GM23338 (cell line): ENCODE measurements around the gene PICALM.

ENCODE experiments used
- CREB1 ChIP-seq: fragments of 250-450 bp; sonication (Bioruptor Pico); IDR thresholded peaks from 2 replicates; pipeline ENCODE4 v1.5.0; 2020; ENCODE audit warnings: low read depth, mild to moderate bottlenecking, moderate library complexity
- CTCF ChIP-seq, 2 experiments: fragments of 200-600 bp in 1 of 2; sonication (generic) in 1 of 2; conservative IDR thresholded peaks; 2 replicates each; pipeline versions ENCODE4 v1.5.1 to v1.6.1; 2016 to 2017; ENCODE audit warnings: antibody characterized with exemption in 2 of 2, low read depth in 2 of 2, mild to moderate bottlenecking in 2 of 2, moderate library complexity in 1 of 2
- ETS1 ChIP-seq: IDR thresholded peaks from 2 replicates; pipeline ENCODE4 v1.6.1; 2016; ENCODE audit warnings: antibody characterized with exemption
- EZH2 ChIP-seq: fragments of 200-600 bp; sonication (generic); IDR thresholded peaks from one replicate; pipeline ENCODE4 v1.8.0; 2017; ENCODE audit warnings: antibody characterized with exemption, mild to moderate bottlenecking, low read depth; ENCODE audit not compliant: unreplicated experiment
- EZH2phosphoT487 ChIP-seq: fragments of 200-600 bp; sonication (generic); IDR thresholded peaks from one replicate; pipeline ENCODE4 v1.8.1; 2018; ENCODE audit warnings: antibody characterized with exemption; ENCODE audit not compliant: unreplicated experiment
- POLR2AphosphoS5 ChIP-seq: IDR thresholded peaks from 2 replicates; pipeline ENCODE4 v1.6.1; 2016; ENCODE audit warnings: antibody characterized with exemption, low read depth
- REST ChIP-seq: IDR thresholded peaks from one replicate; pipeline ENCODE4 v1.6.1; 2018; ENCODE audit warnings: antibody characterized with exemption; ENCODE audit not compliant: unreplicated experiment
- ZNF331 ChIP-seq: fragments of 250-450 bp; sonication (Bioruptor Pico); IDR thresholded peaks from 2 replicates; pipeline ENCODE4 v1.5.0; 2020; ENCODE audit warnings: low read depth, mild to moderate bottlenecking, moderate library complexity

- TF ChIP-seq CTCF (conservative IDR thresholded peaks at IDR 0.05; ENCODE audit: low read depth in 2 of 2) (no peak), ETS1 (no peak), EZH2 (no peak), ZNF331 (no peak), POLR2AphosphoS5 (no peak), CREB1 (CRISPR knock-in tag) (no peak), REST (no peak), EZH2phosphoT487 (no peak)
These were observed 22.7 kb upstream of the PICALM start for GRCh38 chr11:86091566-86091965.
